Muscle layer of colon (tissue), 2 donors: ENCODE data around the gene MGAT4C.
"Not testable (repeated sequence)": the region's sequence is repeated elsewhere in the genome, so short reads cannot be mapped to it uniquely, and the experiment has no call there.

Experiments
- H3K27ac ChIP-seq: one replicate; pipeline ENCODE4 v1.7.0; 2013; ENCODE audit warnings: low read depth, mild to moderate bottlenecking, low read length, moderate library complexity
- H3K27me3 ChIP-seq, 2 donors: one replicate each; pipeline ENCODE4 v1.7.0; 2013; ENCODE audit warnings: low read length in 2 of 2, mild to moderate bottlenecking in 2 of 2; ENCODE audit not compliant: insufficient read depth in 2 of 2, control insufficient read depth in 1 of 2
- H3K36me3 ChIP-seq: one replicate; pipeline ENCODE4 v1.7.0; 2013; ENCODE audit warnings: mild to moderate bottlenecking, low read length; ENCODE audit not compliant: insufficient read depth
- H3K4me1 ChIP-seq: one replicate; pipeline ENCODE4 v1.7.0; 2013; ENCODE audit warnings: mild to moderate bottlenecking, low read length; ENCODE audit not compliant: insufficient read depth
- H3K4me3 ChIP-seq, 2 donors: one replicate each; pipeline ENCODE4 v1.7.0; 2013; ENCODE audit warnings: low read length in 2 of 2, low read depth in 1 of 2, mild to moderate bottlenecking in 1 of 2, moderate library complexity in 1 of 2
- H3K9ac ChIP-seq: one replicate; pipeline ENCODE4 v1.7.0; 2013; ENCODE audit warnings: low read length
- H3K9me3 ChIP-seq: one replicate; pipeline ENCODE4 v1.7.0; 2013; ENCODE audit warnings: mild to moderate bottlenecking, low read length
- donor health status: abdominal sarcoma.
- donor health status: Adenocarcinoma of cecum.

MGAT4C gene

GRCh38 chr12:86122846-86123468, 133.2 kb downstream of the MGAT4C start:
- H3K27me3 ChIP-seq = no peaks in the 10 kb centered on the region
- no peak overlapping the region for H3K4me3 ChIP-seq
- no peak overlapping the region for H3K9ac ChIP-seq
- H3K9me3 ChIP-seq = no peaks in the 10 kb centered on the region
- H3K27ac ChIP-seq = no peak overlapping the region
- no peaks in the 10 kb centered on the region for H3K36me3 ChIP-seq
- no peaks in the 10 kb centered on the region for H3K4me1 ChIP-seq

- H3K9me3 ChIP-seq = no peaks in the 10 kb centered on the region
- H3K27ac ChIP-seq = no peak overlapping the region
- H3K27me3 ChIP-seq = no peaks in the 10 kb centered on the region
- H3K9ac ChIP-seq = no peak overlapping the region
- no peaks in the 10 kb centered on the region for H3K4me1 ChIP-seq
- no peaks in the 10 kb centered on the region for H3K36me3 ChIP-seq
- H3K4me3 ChIP-seq = no peak overlapping the region
These were observed 138.0 kb downstream of the MGAT4C start for GRCh38 chr12:86118161-86118560.

- no peak overlapping the region for H3K4me3 ChIP-seq
- H3K27ac ChIP-seq = no peak overlapping the region
- no peaks in the 10 kb centered on the region for H3K9me3 ChIP-seq
- no peaks in the 10 kb centered on the region for H3K27me3 ChIP-seq
- H3K36me3 ChIP-seq = no peaks in the 10 kb centered on the region
- H3K4me1 ChIP-seq = no peaks in the 10 kb centered on the region
- no peak overlapping the region for H3K9ac ChIP-seq
These were observed 138.5 kb downstream of the MGAT4C start for GRCh38 chr12:86117711-86118110.

GRCh38 chr12:86104087-86104486, 152.1 kb downstream of the MGAT4C start:
- no peak overlapping the region for H3K27ac ChIP-seq

GRCh38 chr12:86097161-86097560, 159.0 kb downstream of the MGAT4C start:
- no peaks in the 10 kb centered on the region for H3K36me3 ChIP-seq
- H3K9ac ChIP-seq = no peak overlapping the region
- no peaks in the 10 kb centered on the region for H3K4me1 ChIP-seq
- no peaks in the 10 kb centered on the region for H3K9me3 ChIP-seq
- no peak overlapping the region for H3K4me3 ChIP-seq
- H3K27me3 ChIP-seq = no peaks in the 10 kb centered on the region
- H3K27ac ChIP-seq = no peak overlapping the region

More at GRCh38 chr12:86104087-86104486, 152.1 kb downstream of the MGAT4C start:
- Histone ChIP-seq H3K4me3 (no peak overlapping the region), H3K4me1 (no peaks in the 10 kb centered on the region), H3K9me3 (no peaks in the 10 kb centered on the region), H3K27me3 (no peaks in the 10 kb centered on the region), H3K36me3 (no peaks in the 10 kb centered on the region), H3K9ac (no peak overlapping the region)

GRCh38 chr12:86091681-86092080, 164.5 kb downstream of the MGAT4C start:
- no peaks in the 10 kb centered on the region for H3K4me1 ChIP-seq
- no peak overlapping the region for H3K27ac ChIP-seq
- H3K9me3 ChIP-seq = no peaks in the 10 kb centered on the region
- no peaks in the 10 kb centered on the region for H3K36me3 ChIP-seq
- no peak overlapping the region for H3K4me3 ChIP-seq
- H3K9ac ChIP-seq = no peak overlapping the region
- H3K27me3 ChIP-seq = no peaks in the 10 kb centered on the region

GRCh38 chr12:86081843-86082242, 174.3 kb downstream of the MGAT4C start:
- Histone ChIP-seq H3K4me1 (no peaks in the 10 kb centered on the region), H3K27ac (no peak overlapping the region), H3K9me3 (no peaks in the 10 kb centered on the region), H3K9ac (no peak overlapping the region), H3K4me3 (no peak overlapping the region), H3K36me3 (no peaks in the 10 kb centered on the region), H3K27me3 (no peaks in the 10 kb centered on the region)

- H3K9ac ChIP-seq, H3K4me1 ChIP-seq, H3K4me3 ChIP-seq, H3K36me3 ChIP-seq, H3K27ac ChIP-seq, H3K27me3 ChIP-seq, H3K9me3 ChIP-seq: not testable (repeated sequence)
These were observed 197.1 kb downstream of the MGAT4C start for GRCh38 chr12:86059052-86059451.

- no peak overlapping the region for H3K9ac ChIP-seq
- H3K27ac ChIP-seq = no peak overlapping the region
- no peaks in the 10 kb centered on the region for H3K4me1 ChIP-seq
- H3K9me3 ChIP-seq = no peaks in the 10 kb centered on the region
- no peak overlapping the region for H3K4me3 ChIP-seq
- no peaks in the 10 kb centered on the region for H3K36me3 ChIP-seq
- no peaks in the 10 kb centered on the region for H3K27me3 ChIP-seq
These were observed 198.9 kb downstream of the MGAT4C start for GRCh38 chr12:86057092-86057845.

- Histone ChIP-seq H3K4me1 (no peaks in the 10 kb centered on the region), H3K9me3 (no peaks in the 10 kb centered on the region)
These were observed 203.3 kb downstream of the MGAT4C start for GRCh38 chr12:86052921-86053320.

GRCh38 chr12:86050010-86050409, 206.2 kb downstream of the MGAT4C start:
- Histone ChIP-seq H3K4me3 (no peak overlapping the region), H3K9ac (no peak overlapping the region), H3K36me3 (no peaks in the 10 kb centered on the region), H3K27ac (no peak overlapping the region), H3K4me1 (no peaks in the 10 kb centered on the region), H3K27me3 (no peaks in the 10 kb centered on the region), H3K9me3 (no peaks in the 10 kb centered on the region)

More at GRCh38 chr12:86052921-86053320, 203.3 kb downstream of the MGAT4C start:
- Histone ChIP-seq H3K4me3 (no peak overlapping the region), H3K36me3 (no peaks in the 10 kb centered on the region), H3K27ac (no peak overlapping the region), H3K9ac (no peak overlapping the region), H3K27me3 (no peaks in the 10 kb centered on the region)

- Histone ChIP-seq H3K27ac (no peak overlapping the region), H3K4me3 (no peak overlapping the region), H3K4me1 (no peaks in the 10 kb centered on the region), H3K9ac (no peak overlapping the region), H3K36me3 (no peaks in the 10 kb centered on the region), H3K9me3 (no peaks in the 10 kb centered on the region), H3K27me3 (no peaks in the 10 kb centered on the region)
These were observed 211.8 kb downstream of the MGAT4C start for GRCh38 chr12:86044396-86044795.
